H9 (cell line): ENCODE results near the gene UST. TPM values are rescaled to one million over a fixed set of nuclear protein-coding genes. Genes with fewer than 3 reads are reported as not detected.

Experiments used
- DNase-seq: peaks from one replicate; pipeline ENCODE4 v3.0.0-alpha.2; 2017
- H2AFZ ChIP-seq: one replicate; pipeline ENCODE4 v1.6.1; 2013; ENCODE audit warnings: mild to moderate bottlenecking, low read length, control low read depth, moderate library complexity
- H2AK5ac ChIP-seq: 2 replicates; pipeline ENCODE4 v1.6.1; 2013; ENCODE audit warnings: low read length, control low read depth, mixed read lengths; ENCODE audit not compliant: insufficient read length
- H2BK120ac ChIP-seq: one replicate; pipeline ENCODE4 v1.6.1; 2013; ENCODE audit warnings: low read depth, mild to moderate bottlenecking, low read length, control low read depth, inconsistent platforms; ENCODE audit not compliant: poor library complexity, severe bottlenecking
- H2BK12ac ChIP-seq: 2 replicates; pipeline ENCODE4 v1.6.1; 2013; ENCODE audit warnings: low read length, control low read depth, mixed read lengths, low read depth; ENCODE audit not compliant: insufficient read length
- H2BK15ac ChIP-seq: 2 replicates; pipeline ENCODE4 v1.6.1; 2013; ENCODE audit warnings: low read depth, low read length, control low read depth
- H2BK20ac ChIP-seq: one replicate; pipeline ENCODE4 v1.6.1; 2013; ENCODE audit warnings: low read depth, mild to moderate bottlenecking, low read length, control low read depth, inconsistent platforms; ENCODE audit not compliant: poor library complexity, severe bottlenecking
- H2BK5ac ChIP-seq: 2 replicates; pipeline ENCODE4 v1.6.1; 2013; ENCODE audit warnings: low read length, control low read depth, mixed read lengths; ENCODE audit not compliant: insufficient read length
- H3K14ac ChIP-seq: 2 replicates; pipeline ENCODE4 v1.6.1; 2013; ENCODE audit warnings: low read length, control low read depth; ENCODE audit not compliant: insufficient read depth
- H3K18ac ChIP-seq: 2 replicates; pipeline ENCODE4 v1.6.1; 2013; ENCODE audit warnings: low read depth, mild to moderate bottlenecking, mixed read lengths, low read length, control low read depth; ENCODE audit not compliant: insufficient read length
- H3K23ac ChIP-seq: 2 replicates; pipeline ENCODE4 v1.6.1; 2013; ENCODE audit warnings: low read length, control low read depth, mixed read lengths, low read depth; ENCODE audit not compliant: insufficient read length
- H3K23me2 ChIP-seq: 2 replicates; pipeline ENCODE4 v1.6.1; 2013; ENCODE audit warnings: low read depth, mild to moderate bottlenecking, mixed read lengths, low read length, control low read depth; ENCODE audit not compliant: insufficient read length, poor library complexity, severe bottlenecking
- H3K27ac ChIP-seq: 2 replicates; pipeline ENCODE4 v1.5.1; 2013; ENCODE audit warnings: low read length, control low read depth, mixed read lengths, low read depth; ENCODE audit not compliant: insufficient read length
- H3K27me3 ChIP-seq: 2 replicates; pipeline ENCODE4 v1.6.1; 2013; ENCODE audit warnings: low read length, control low read depth, inconsistent platforms; ENCODE audit not compliant: insufficient read depth
- H3K4ac ChIP-seq: 2 replicates; pipeline ENCODE4 v1.6.1; 2013; ENCODE audit warnings: low read depth, mild to moderate bottlenecking, control low read depth, inconsistent platforms, low read length, moderate library complexity
- H3K4me1 ChIP-seq: 2 replicates; pipeline ENCODE4 v1.6.1; 2013; ENCODE audit warnings: low read length, control low read depth, inconsistent platforms; ENCODE audit not compliant: insufficient read depth
- H3K4me2 ChIP-seq: 2 replicates; pipeline ENCODE4 v1.6.1; 2013; ENCODE audit warnings: low read length, control low read depth, mixed read lengths; ENCODE audit not compliant: insufficient read length, insufficient read depth
- H3K56ac ChIP-seq: 2 replicates; pipeline ENCODE4 v1.6.1; 2013; ENCODE audit warnings: low read depth, mild to moderate bottlenecking, mixed read lengths, low read length, control low read depth; ENCODE audit not compliant: insufficient read length
- H3K79me1 ChIP-seq: 2 replicates; pipeline ENCODE4 v1.6.1; 2013; ENCODE audit warnings: low read depth, mild to moderate bottlenecking, moderate library complexity, low read length, control low read depth, inconsistent platforms; ENCODE audit not compliant: insufficient read depth, poor library complexity, severe bottlenecking
- H3K79me2 ChIP-seq: 2 replicates; pipeline ENCODE4 v1.6.1; 2013; ENCODE audit warnings: low read length, control low read depth, inconsistent platforms; ENCODE audit not compliant: insufficient read depth
- H3K9ac ChIP-seq: 2 replicates; pipeline ENCODE4 v1.6.1; 2013; ENCODE audit warnings: low read length, control low read depth, mixed read lengths; ENCODE audit not compliant: insufficient read length; ENCODE audit errors: extremely low read depth
- H3K9me3 ChIP-seq: one replicate; pipeline ENCODE4 v1.6.1; 2013; ENCODE audit warnings: low read depth, low read length, inconsistent platforms; ENCODE audit not compliant: control insufficient read depth
- H3T11ph ChIP-seq: one replicate; pipeline ENCODE4 v1.6.1; 2013; ENCODE audit warnings: mild to moderate bottlenecking, low read length, control low read depth, inconsistent platforms
- H4K20me1 ChIP-seq: one replicate; pipeline ENCODE4 v1.6.1; 2013; ENCODE audit not compliant: control insufficient read depth, insufficient read length, insufficient read depth
- H4K5ac ChIP-seq: 2 replicates; pipeline ENCODE4 v1.6.1; 2013; ENCODE audit warnings: low read depth, mild to moderate bottlenecking, mixed read lengths, low read length, control low read depth; ENCODE audit not compliant: insufficient read length
- H4K8ac ChIP-seq: replicated peaks from 2 replicates; pipeline ENCODE4 v1.6.1; 2013; ENCODE audit warnings: low read length, control low read depth, mixed read lengths, low read depth; ENCODE audit not compliant: insufficient read length
- H4K91ac ChIP-seq: 2 replicates; pipeline ENCODE4 v1.6.1; 2013; ENCODE audit warnings: low read depth, mild to moderate bottlenecking, moderate library complexity, mixed read lengths, low read length, control low read depth; ENCODE audit not compliant: insufficient read length
- H3K27ac Mint-ChIP-seq, 3 experiments: 2 replicates in 2 of 3; 3 replicates in 1 of 3; pipeline ENCODE4 v1.8.0; 2020 to 2021; ENCODE audit warnings: mixed read lengths in 3 of 3, mild to moderate bottlenecking in 1 of 3, moderate library complexity in 1 of 3
- H3K27me3 Mint-ChIP-seq: 2 replicates; pipeline ENCODE4 v1.8.0; 2021; ENCODE audit warnings: low read depth, mild to moderate bottlenecking, moderate library complexity, mixed read lengths
- H3K36me3 Mint-ChIP-seq, 3 experiments: 2 replicates in 2 of 3; 3 replicates in 1 of 3; pipeline ENCODE4 v1.8.0; 2020 to 2021; ENCODE audit warnings: low read depth in 3 of 3, mixed read lengths in 3 of 3; ENCODE audit not compliant: insufficient read depth in 1 of 3
- H3K4me1 Mint-ChIP-seq, 2 experiments: 2 replicates each; pipeline ENCODE4 v1.8.0; 2020; ENCODE audit warnings: mixed read lengths in 2 of 2
- H3K4me3 Mint-ChIP-seq, 2 experiments: 2 replicates in 1 of 2; 3 replicates in 1 of 2; pipeline ENCODE4 v1.8.0; 2020 to 2021; ENCODE audit warnings: mild to moderate bottlenecking in 2 of 2, mixed read lengths in 2 of 2, moderate library complexity in 1 of 2
- H3K9me3 Mint-ChIP-seq, 2 experiments: 2 replicates in 1 of 2; 3 replicates in 1 of 2; pipeline ENCODE4 v1.8.0; 2020; ENCODE audit warnings: mild to moderate bottlenecking in 2 of 2, mixed read lengths in 2 of 2, moderate library complexity in 1 of 2
- WGBS: extraction: QIAGEN DNeasy Blood & Tissue Kit; methylation state at CpG from one replicate; pipeline ENCODE4 v1.1.7; 2013; ENCODE audit warnings: missing lambda C conversion rate, low lambda C conversion rate, mixed read lengths; ENCODE audit not compliant: insufficient read length; ENCODE audit errors: extremely low coverage; 5-methylcytosine and 5-hydroxymethylcytosine counted together
- total RNA-seq: library from RNA; stranded (reverse); gene quantifications from 2 replicates; pipeline ENCODE4 v1.2.1, GENCODE V29; 2021
- TF ChIP-seq, protein P1 (sequence below): fragments of 200-600 bp; sonication (generic); conservative IDR thresholded peaks from 3 replicates; pipeline ENCODE4 v1.8.0; 2021; ENCODE audit warnings: antibody characterized with exemption, mild to moderate bottlenecking

UST gene
- total RNA-seq, 1 experiment from 2014 or later = 14.4 TPM

DNA sequence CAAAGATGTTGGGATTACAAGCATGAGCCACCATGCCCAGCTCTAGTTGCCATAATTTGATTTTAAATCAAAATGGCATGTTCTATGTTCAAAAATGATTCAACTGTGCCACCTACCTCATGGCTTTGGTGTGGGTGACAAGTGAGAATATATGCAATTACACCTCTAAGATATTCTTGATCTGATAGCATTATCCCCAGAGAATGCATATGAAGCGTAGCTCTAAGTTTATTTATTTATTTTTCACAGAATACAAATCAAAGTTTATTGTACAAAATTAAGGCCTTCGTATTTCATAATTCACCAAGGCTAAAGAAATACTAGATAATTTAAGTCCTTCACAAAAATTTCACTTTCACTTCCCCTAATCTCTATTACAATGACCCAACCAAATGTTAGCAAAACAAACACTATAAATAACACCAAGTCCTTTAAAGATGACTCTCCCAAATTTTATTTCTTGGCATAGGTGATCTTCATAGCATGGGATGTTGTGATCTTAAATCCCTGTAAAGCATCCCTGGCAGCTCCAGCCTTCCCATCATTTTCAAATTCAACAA is 364.8 kb downstream of the UST start:
- no peaks in the 10 kb centered on the region for H3K4me1 ChIP-seq
- WGBS = no CpG with 5 or more reads among the region's 2 CpGs
- no peak overlapping the region for H3K23ac ChIP-seq
- H2AK5ac ChIP-seq = no peak overlapping the region
- H3K18ac ChIP-seq = no peak overlapping the region
- no peak overlapping the region for H2BK15ac ChIP-seq
- Mint-ChIP-seq H3K9me3 (peaks cover 8 to 11% of the 10 kb centered on the region in 2 experiments), H3K4me1 (no peaks in the 10 kb centered on the region), H3K27ac (no peak overlapping the region), H3K27me3 (peaks cover 4% of the 10 kb centered on the region; the same call in 1 of the 2 replicates), H3K36me3 (peaks cover 0 to 10% (median 5%) of the 10 kb centered on the region in 3 experiments; a peak in 4 of 7 replicates), H3K4me3 (no peak overlapping the region)
- H3T11ph ChIP-seq = no peak overlapping the region
- no peak overlapping the region for H2BK20ac ChIP-seq
- H3K27ac ChIP-seq = no peak overlapping the region
- H4K5ac ChIP-seq = no peak overlapping the region
- H3K9me3 ChIP-seq = no peaks in the 10 kb centered on the region
- no peaks in the 10 kb centered on the region for H4K20me1 ChIP-seq
- no peak for DNase-seq
- no peak overlapping the region for H2BK5ac ChIP-seq
- no peaks in the 10 kb centered on the region for H3K79me1 ChIP-seq
- no peak overlapping the region for H3K4ac ChIP-seq
- H2AFZ ChIP-seq = no peak overlapping the region
- no peak overlapping the region for H3K9ac ChIP-seq
- no peak overlapping the region for H3K4me2 ChIP-seq
- H4K91ac ChIP-seq = no peak overlapping the region
- H4K8ac ChIP-seq = no peak overlapping the region
- TF ChIP-seq, protein P1, sequence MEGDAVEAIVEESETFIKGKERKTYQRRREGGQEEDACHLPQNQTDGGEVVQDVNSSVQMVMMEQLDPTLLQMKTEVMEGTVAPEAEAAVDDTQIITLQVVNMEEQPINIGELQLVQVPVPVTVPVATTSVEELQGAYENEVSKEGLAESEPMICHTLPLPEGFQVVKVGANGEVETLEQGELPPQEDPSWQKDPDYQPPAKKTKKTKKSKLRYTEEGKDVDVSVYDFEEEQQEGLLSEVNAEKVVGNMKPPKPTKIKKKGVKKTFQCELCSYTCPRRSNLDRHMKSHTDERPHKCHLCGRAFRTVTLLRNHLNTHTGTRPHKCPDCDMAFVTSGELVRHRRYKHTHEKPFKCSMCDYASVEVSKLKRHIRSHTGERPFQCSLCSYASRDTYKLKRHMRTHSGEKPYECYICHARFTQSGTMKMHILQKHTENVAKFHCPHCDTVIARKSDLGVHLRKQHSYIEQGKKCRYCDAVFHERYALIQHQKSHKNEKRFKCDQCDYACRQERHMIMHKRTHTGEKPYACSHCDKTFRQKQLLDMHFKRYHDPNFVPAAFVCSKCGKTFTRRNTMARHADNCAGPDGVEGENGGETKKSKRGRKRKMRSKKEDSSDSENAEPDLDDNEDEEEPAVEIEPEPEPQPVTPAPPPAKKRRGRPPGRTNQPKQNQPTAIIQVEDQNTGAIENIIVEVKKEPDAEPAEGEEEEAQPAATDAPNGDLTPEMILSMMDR = no peak
- no peak overlapping the region for H3K14ac ChIP-seq
- H3K23me2 ChIP-seq = no peaks in the 10 kb centered on the region
- no peak overlapping the region for H3K56ac ChIP-seq
- H3K79me2 ChIP-seq = no peaks in the 10 kb centered on the region
- no peak overlapping the region for H2BK120ac ChIP-seq
- no peaks in the 10 kb centered on the region for H3K27me3 ChIP-seq
- H2BK12ac ChIP-seq = no peak overlapping the region
